ENCODE data around the gene ENTPD8. TPM values are rescaled to one million over a fixed set of nuclear protein-coding genes. Genes with fewer than 3 reads are reported as not detected.

ENTPD8 gene
- total RNA-seq, 1 experiment from 2014 or later: 0.77 TPM

DNA sequence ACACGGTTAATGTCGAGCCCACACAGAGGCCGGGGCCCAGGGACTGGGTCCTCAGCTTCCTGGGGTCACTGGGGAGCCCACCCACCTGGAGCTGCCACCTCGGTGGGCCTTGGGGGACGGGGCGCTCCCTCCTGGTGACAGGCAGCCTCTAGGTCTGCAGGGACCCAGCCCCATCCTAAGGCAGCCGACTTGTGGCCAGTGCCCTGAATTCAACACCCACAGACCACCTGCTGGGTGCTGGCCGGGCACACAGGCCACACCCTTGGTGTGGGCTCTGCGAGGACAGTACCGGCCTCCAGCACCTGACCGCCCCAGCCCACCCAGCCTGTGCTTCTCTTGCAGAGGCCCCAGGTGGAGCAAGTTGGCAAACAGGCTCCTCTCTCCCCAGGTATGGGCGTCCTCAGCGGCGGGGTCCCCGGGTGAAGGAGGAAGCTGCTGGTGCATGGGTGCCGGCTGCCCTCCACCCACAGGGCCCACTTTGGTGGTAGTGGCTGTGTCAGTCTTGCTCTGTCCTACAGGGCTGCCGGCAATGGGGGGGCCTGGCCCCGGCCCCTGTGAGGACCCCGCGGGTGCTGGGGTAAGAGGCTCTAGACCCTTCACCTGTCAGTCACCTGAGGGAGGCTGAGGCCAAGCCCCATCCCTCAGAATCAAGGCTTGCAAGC is 8.3 kb downstream of the ENTPD8 start:
- no peak overlapping the region for H4K5ac ChIP-seq (ENCODE audit: insufficient read length, low read depth, low read length)
- no peak overlapping the region for H4K8ac ChIP-seq (replicated peaks; ENCODE audit: insufficient read length, low read depth, low read length)
- no peak for DNase-seq
- Mint-ChIP-seq H3K4me1 (no peaks in the 10 kb centered on the region; a peak in 1 of 4 replicates), H3K27ac (no peak overlapping the region), H3K36me3 (ENCODE audit: insufficient read depth in 1 of 3, low read depth in 3 of 3) (no peaks in the 10 kb centered on the region), H3K4me3 (no peak overlapping the region), H3K9me3 (no peaks in the 10 kb centered on the region), H3K27me3 (ENCODE audit: low read depth) (peaks cover 2% of the 10 kb centered on the region; the same call in 1 of the 2 replicates)
- H3K27me3 ChIP-seq (ENCODE audit: insufficient read depth, low read length): no peaks in the 10 kb centered on the region
- H2BK5ac ChIP-seq (ENCODE audit: insufficient read length, low read length): no peak overlapping the region
- H2BK15ac ChIP-seq (ENCODE audit: low read depth, low read length): no peak overlapping the region
- no peak overlapping the region for H2BK12ac ChIP-seq (ENCODE audit: insufficient read length, low read depth, low read length)
- no peaks in the 10 kb centered on the region for H4K20me1 ChIP-seq (ENCODE audit: control insufficient read depth, insufficient read depth, insufficient read length)
- no peaks in the 10 kb centered on the region for H3K79me1 ChIP-seq (ENCODE audit: insufficient read depth, low read depth, low read length, poor library complexity, severe bottlenecking)
- no peak overlapping the region for H2BK120ac ChIP-seq (ENCODE audit: low read depth, low read length, poor library complexity, severe bottlenecking)
- H3K9me3 ChIP-seq (ENCODE audit: control insufficient read depth, low read depth, low read length): no peaks in the 10 kb centered on the region
- no peak overlapping the region for H2BK20ac ChIP-seq (ENCODE audit: low read depth, low read length, poor library complexity, severe bottlenecking)
- no peak overlapping the region for H2AK5ac ChIP-seq (ENCODE audit: insufficient read length, low read length)
- H2AFZ ChIP-seq (ENCODE audit: low read length): no peak overlapping the region
- H3K4ac ChIP-seq (ENCODE audit: low read depth, low read length): no peak overlapping the region
- no peaks in the 10 kb centered on the region for H3K79me2 ChIP-seq (ENCODE audit: insufficient read depth, low read length)
- H3K27ac ChIP-seq (ENCODE audit: insufficient read length, low read depth, low read length): no peak overlapping the region
- no peak overlapping the region for H3K9ac ChIP-seq (ENCODE audit: extremely low read depth, insufficient read length, low read length)
- H3K23ac ChIP-seq (ENCODE audit: insufficient read length, low read depth, low read length): no peak overlapping the region
- H3T11ph ChIP-seq (ENCODE audit: low read length): no peak overlapping the region
- no peak overlapping the region for H3K4me2 ChIP-seq (ENCODE audit: insufficient read depth, insufficient read length, low read length)
- H3K4me1 ChIP-seq (ENCODE audit: insufficient read depth, low read length): no peaks in the 10 kb centered on the region
- TF ChIP-seq CTCF (conservative IDR thresholded peaks at IDR 0.05): no peak
- no peak overlapping the region for H3K56ac ChIP-seq (ENCODE audit: insufficient read length, low read depth, low read length)
- no peak overlapping the region for H4K91ac ChIP-seq (ENCODE audit: insufficient read length, low read depth, low read length)
- no peaks in the 10 kb centered on the region for H3K23me2 ChIP-seq (ENCODE audit: insufficient read length, low read depth, low read length, poor library complexity, severe bottlenecking)
- no peak overlapping the region for H3K14ac ChIP-seq (ENCODE audit: insufficient read depth, low read length)
- H3K18ac ChIP-seq (ENCODE audit: insufficient read length, low read depth, low read length): no peak overlapping the region
- WGBS (ENCODE audit: extremely low coverage, insufficient read length, low lambda C conversion rate): no CpG with 5 or more reads among the region's 20 CpGs

All from H9 (cell line).